IMR-90 (cell line): Measurements from ENCODE around the gene SALL2. TPM values are rescaled to one million over a fixed set of nuclear protein-coding genes. Genes with fewer than 3 reads are reported as not detected.
A peak's percentile ranks its signal among the peaks of the same experiment; 100 is the strongest.

Experiments used
- ATAC-seq: fragments of 200-7000 bp; cut with Tn5 transposase; 2 replicates; pipeline ENCODE4 v1.9.1; 2020; ENCODE audit warnings: low read depth, mild to moderate bottlenecking, moderate library complexity
- BruUV-seq: library from RNA; stranded (reverse); fragments of 400-500 nt; replicated peaks from 2 replicates; lab custom pipeline; 2021; lab: Mats Ljungman, UMichigan
- CTCF ChIA-PET: fragments of 300-600 bp; formaldehyde crosslinking; extraction: SDS; loops from one replicate; lab custom pipeline; 2021; ENCODE audit warnings: antibody characterized with exemption; lab: Yijun Ruan, JAX
- POLR2A ChIA-PET: fragments of 300-600 bp; sonication (Branson Sonifier 250); formaldehyde crosslinking; loops from one replicate; lab custom pipeline; 2022; ENCODE audit warnings: antibody characterized with exemption; ENCODE audit not compliant: unreplicated experiment; lab: Charles Lee
- DNase-seq: peaks from one replicate; pipeline ENCODE4 v3.0.0; 2013
- H2AFZ ChIP-seq: replicated peaks from 2 replicates; pipeline ENCODE3; 2013; ENCODE audit warnings: low read length, mild to moderate bottlenecking; ENCODE audit not compliant: poor library complexity
- H2AK5ac ChIP-seq: 2 replicates; pipeline ENCODE4 v1.6.1; 2013; ENCODE audit warnings: low read depth, low read length, inconsistent platforms
- H2AK9ac ChIP-seq: replicated peaks from 2 replicates; pipeline ENCODE3; 2013; ENCODE audit warnings: mild to moderate bottlenecking, low read depth, low read length, moderate library complexity; ENCODE audit not compliant: poor library complexity
- H2BK120ac ChIP-seq: 2 replicates; pipeline ENCODE4 v1.6.1; 2013; ENCODE audit warnings: low read depth, low read length, inconsistent platforms
- H2BK15ac ChIP-seq: 3 replicates; pipeline ENCODE4 v1.6.1; 2013; ENCODE audit warnings: low read depth, low read length, inconsistent platforms
- H2BK20ac ChIP-seq: 2 replicates; pipeline ENCODE4 v1.6.1; 2013; ENCODE audit warnings: low read depth, mild to moderate bottlenecking, inconsistent platforms, low read length, moderate library complexity
- H2BK5ac ChIP-seq: 2 replicates; pipeline ENCODE4 v1.6.1; 2013; ENCODE audit warnings: mild to moderate bottlenecking, low read depth, low read length, inconsistent platforms; ENCODE audit not compliant: poor library complexity, severe bottlenecking
- H3K14ac ChIP-seq: replicated peaks from 2 replicates; pipeline ENCODE4 v1.6.1; 2013; ENCODE audit warnings: low read depth, low read length, inconsistent platforms
- H3K18ac ChIP-seq: 2 replicates; pipeline ENCODE4 v1.6.1; 2013; ENCODE audit warnings: low read depth, low read length, control low read depth
- H3K23ac ChIP-seq: 2 replicates; pipeline ENCODE4 v1.6.1; 2013; ENCODE audit warnings: low read depth, low read length, inconsistent platforms
- H3K27ac ChIP-seq: 2 replicates; pipeline ENCODE4 v1.5.1; 2013; ENCODE audit warnings: mild to moderate bottlenecking, control low read depth, low read length; ENCODE audit not compliant: insufficient read depth
- H3K27me3 ChIP-seq: 2 replicates; pipeline ENCODE4 v1.6.1; 2013; ENCODE audit warnings: low read length; ENCODE audit not compliant: control insufficient read depth, insufficient read depth
- H3K36me3 ChIP-seq: 2 replicates; pipeline ENCODE4 v1.6.1; 2013; ENCODE audit warnings: low read length, mixed read lengths; ENCODE audit not compliant: control insufficient read depth, insufficient read depth
- H3K4ac ChIP-seq: 2 replicates; pipeline ENCODE4 v1.6.1; 2013; ENCODE audit warnings: low read depth, low read length, inconsistent platforms
- H3K4me1 ChIP-seq: 2 replicates; pipeline ENCODE4 v1.6.1; 2013; ENCODE audit warnings: low read length, mixed read lengths; ENCODE audit not compliant: control insufficient read depth, insufficient read depth
- H3K4me2 ChIP-seq: 2 replicates; pipeline ENCODE4 v1.6.1; 2013; ENCODE audit warnings: low read depth, mild to moderate bottlenecking, control low read depth, low read length, moderate library complexity
- H3K4me3 ChIP-seq: 2 replicates; pipeline ENCODE4 v1.5.1; 2013; ENCODE audit warnings: low read depth, mild to moderate bottlenecking, control low read depth, low read length, moderate library complexity; ENCODE audit not compliant: insufficient read depth
- H3K56ac ChIP-seq: 2 replicates; pipeline ENCODE4 v1.6.1; 2013; ENCODE audit warnings: low read length, inconsistent platforms; ENCODE audit not compliant: insufficient read depth; ENCODE audit errors: extremely low read depth
- H3K79me1 ChIP-seq, 2 experiments: 2 replicates each; pipeline ENCODE4 v1.6.1; 2013; ENCODE audit warnings: low read length in 2 of 2, inconsistent platforms in 1 of 2, low read depth in 1 of 2
- H3K9ac ChIP-seq: 2 replicates; pipeline ENCODE4 v1.6.1; 2013; ENCODE audit warnings: low read depth, low read length, control low read depth
- H3K9me1 ChIP-seq: 2 replicates; pipeline ENCODE4 v1.6.1; 2013; ENCODE audit warnings: low read length, inconsistent platforms; ENCODE audit not compliant: insufficient read depth
- H3K9me3 ChIP-seq: 2 replicates; pipeline ENCODE4 v1.6.1; 2013; ENCODE audit warnings: low read length; ENCODE audit not compliant: control insufficient read depth, insufficient read depth
- H4K20me1 ChIP-seq: 2 replicates; pipeline ENCODE4 v1.6.1; 2013; ENCODE audit warnings: low read length, inconsistent platforms; ENCODE audit not compliant: insufficient read depth
- H4K5ac ChIP-seq: 2 replicates; pipeline ENCODE4 v1.6.1; 2013; ENCODE audit warnings: mild to moderate bottlenecking, low read depth, low read length, control low read depth
- H4K8ac ChIP-seq, 2 experiments: 2 replicates each; pipeline ENCODE4 v1.6.1; 2013; ENCODE audit warnings: low read depth in 2 of 2, low read length in 2 of 2, control low read depth in 1 of 2, inconsistent platforms in 1 of 2
- H4K91ac ChIP-seq: 2 replicates; pipeline ENCODE4 v1.6.1; 2013; ENCODE audit warnings: low read depth, low read length, inconsistent platforms; ENCODE audit not compliant: insufficient read depth
- BHLHE40 ChIP-seq: fragments of 150-350 bp; IDR thresholded peaks from 2 replicates; pipeline ENCODE4 v1.6.1; 2016; ENCODE audit warnings: mild to moderate bottlenecking, low read depth, low read length
- CEBPB ChIP-seq: IDR thresholded peaks from 2 replicates; pipeline ENCODE4 v1.6.1; 2012; ENCODE audit warnings: low read depth, low read length, improper control_type of control experiment
- CHD1 ChIP-seq: IDR thresholded peaks from 2 replicates; pipeline ENCODE4 v1.6.1; 2012; ENCODE audit warnings: low read depth, low read length, improper control_type of control experiment
- CTCF ChIP-seq: conservative IDR thresholded peaks from 2 replicates; pipeline ENCODE4 v1.5.1; 2012; ENCODE audit warnings: mild to moderate bottlenecking, low read depth, low read length, improper control_type of control experiment
- MXI1 ChIP-seq: IDR thresholded peaks from 2 replicates; pipeline ENCODE4 v1.6.1; 2012; ENCODE audit warnings: low read depth, mild to moderate bottlenecking, low read length, moderate library complexity, borderline replicate concordance
- NFE2L2 ChIP-seq: fragments of 150-350 bp; IDR thresholded peaks from 2 replicates; pipeline ENCODE4 v1.6.1; 2016; ENCODE audit warnings: low read depth, mild to moderate bottlenecking, low read length
- POLR2A ChIP-seq: IDR thresholded peaks from 2 replicates; pipeline ENCODE4 v1.6.1; 2012; ENCODE audit warnings: mild to moderate bottlenecking, low read depth, low read length
- RAD21 ChIP-seq: IDR thresholded peaks from 2 replicates; pipeline ENCODE4 v1.6.1; 2012; ENCODE audit warnings: low read length, improper control_type of control experiment
- SMC3 ChIP-seq: fragments of 150-350 bp; IDR thresholded peaks from 2 replicates; pipeline ENCODE4 v1.6.1; 2016; ENCODE audit warnings: low read depth, mild to moderate bottlenecking, antibody characterized with exemption, low read length, moderate library complexity
- WGBS, 2 experiments: methylation state at CpG; one replicate each; pipeline versions ENCODE4 v1.1.5 to v1.1.7; 2013; ENCODE audit warnings: missing lambda C conversion rate in 2 of 2; ENCODE audit not compliant: insufficient read length in 1 of 2; ENCODE audit errors: extremely low coverage in 2 of 2; 5-methylcytosine and 5-hydroxymethylcytosine counted together
- dilution Hi-C: fragments of 300-500 bp; cut with HindIII; formaldehyde crosslinking; loops from one replicate; pipeline ENCODE4 v1.14.3; 2018; ENCODE audit warnings: low sequenced_read_pairs; ENCODE audit not compliant: unreplicated experiment
- in situ Hi-C: fragments of 300-500 bp; cut with MboI; formaldehyde crosslinking; loops from 3 replicates; pipeline ENCODE4 v1.14.3; 2019; ENCODE audit warnings: low sequenced_read_pairs, inconsistent platforms, mixed read lengths
- intact Hi-C: fragments of 100-400 bp; cut with micrococcal nuclease; formaldehyde crosslinking; loops from 2 replicates; pipeline ENCODE4 v1.10.0; 2022
- polyA plus RNA-seq, 3 experiments: library from polyadenylated mRNA; depleted of rRNA; stranded (reverse); fragments of >200 nt; gene quantifications; 2 replicates each; pipeline ENCODE4 v1.2.3, GENCODE V29; 2012; ENCODE audit warnings: low replicate concordance in 1 of 3
- total RNA-seq: library from RNA; depleted of rRNA; stranded (reverse); fragments of >200 nt; gene quantifications from 2 replicates; pipeline ENCODE4 v1.2.3, GENCODE V29; 2012
- TF ChIP-seq, protein P1 (sequence below): fragments of 150-350 bp; IDR thresholded peaks from 2 replicates; pipeline ENCODE4 v1.6.1; 2017; ENCODE audit warnings: mild to moderate bottlenecking, antibody characterized with exemption, low read length, low read depth

The SALL2 gene
- total and polyA plus RNA-seq, 2 of the 4 experiments (the other 2 are of a cell fraction): 2.9 to 10.1 TPM

- H3K27ac ChIP-seq: no peak overlapping the region
- DNase-seq: peak; percentile 85
- no peak overlapping the region for H2BK120ac ChIP-seq
- H2BK20ac ChIP-seq: no peak overlapping the region
- H3K4me1 ChIP-seq: no peaks in the 10 kb centered on the region
- no peak overlapping the region for H3K14ac ChIP-seq
- intact Hi-C loops (loop anchor here (1.0 to 10.0 kb wide), 6 partner anchors 45 to 312 kb away; partner anchors contain the start of genes CHD8, METTL3 and TOX4), dilution Hi-C loops (no loop called here), in situ Hi-C loops (no loop called here)
- H2BK15ac ChIP-seq: no peak overlapping the region
- no peak overlapping the region for H3K18ac ChIP-seq
- H4K91ac ChIP-seq: no peak overlapping the region
- H3K36me3 ChIP-seq: no peaks in the 10 kb centered on the region
- no peaks in the 10 kb centered on the region for H3K79me1 ChIP-seq
- H3K9me1 ChIP-seq: no peaks in the 10 kb centered on the region
- peak; percentile 81 for TF ChIP-seq RAD21
- no peak for TF ChIP-seq MXI1
- TF ChIP-seq NFE2L2: no peak
- 0 out of 2 replicates have a peak, but pooled peaks have one; percentile 44 for TF ChIP-seq CHD1
- TF ChIP-seq BHLHE40: no peak
- no peak for TF ChIP-seq POLR2A
- TF ChIP-seq, protein P1, sequence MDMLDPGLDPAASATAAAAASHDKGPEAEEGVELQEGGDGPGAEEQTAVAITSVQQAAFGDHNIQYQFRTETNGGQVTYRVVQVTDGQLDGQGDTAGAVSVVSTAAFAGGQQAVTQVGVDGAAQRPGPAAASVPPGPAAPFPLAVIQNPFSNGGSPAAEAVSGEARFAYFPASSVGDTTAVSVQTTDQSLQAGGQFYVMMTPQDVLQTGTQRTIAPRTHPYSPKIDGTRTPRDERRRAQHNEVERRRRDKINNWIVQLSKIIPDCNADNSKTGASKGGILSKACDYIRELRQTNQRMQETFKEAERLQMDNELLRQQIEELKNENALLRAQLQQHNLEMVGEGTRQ: no peak
- TF ChIP-seq SMC3: peak; percentile 68
- no peak for TF ChIP-seq CEBPB
- peak; percentile 80 for TF ChIP-seq CTCF
- H2AK9ac ChIP-seq: no peak overlapping the region
- no TSS peak for BruUV-seq
- H2AK5ac ChIP-seq: no peak overlapping the region
- peak; percentile 92 for ATAC-seq
- H3K27me3 ChIP-seq: no peaks in the 10 kb centered on the region
- no peak overlapping the region for H2BK5ac ChIP-seq
- POLR2A ChIA-PET: no interaction called here
- H4K8ac ChIP-seq: no peak overlapping the region
- H2AFZ ChIP-seq: peak overlapping the region; percentile 73
- H3K4ac ChIP-seq: no peak overlapping the region
- H3K23ac ChIP-seq: no peak overlapping the region
- no peak overlapping the region for H3K56ac ChIP-seq
- peak overlapping the region; percentile 17; the same call in 1 of the 2 replicates for H3K4me3 ChIP-seq
- no peak overlapping the region; the same call in 1 of the 2 replicates for H4K5ac ChIP-seq
- peak overlapping the region; percentile 70 for H3K4me2 ChIP-seq
- no CpG with 5 or more reads among the region's 11 CpGs for WGBS, 2 experiments
- H4K20me1 ChIP-seq: no peaks in the 10 kb centered on the region
- H3K9ac ChIP-seq: no peak overlapping the region; the same call in 1 of the 2 replicates
- H3K9me3 ChIP-seq: no peaks in the 10 kb centered on the region
- CTCF ChIA-PET: interaction anchor here (0.6 to 1.4 kb wide), 3 partner anchors 31 to 174 kb away, joined by 3 to 8 read pairs (median 4); partner anchors contain the start of gene SALL2
Observed at GRCh38 chr14:21557084-21557901, 31.1 kb upstream of the SALL2 start.
